Measurements from ENCODE around the gene BANP.
"Not testable (repeated sequence)": the region's sequence is repeated elsewhere in the genome, so short reads cannot be mapped to it uniquely, and the experiment has no call there.

Gene BANP

DNA sequence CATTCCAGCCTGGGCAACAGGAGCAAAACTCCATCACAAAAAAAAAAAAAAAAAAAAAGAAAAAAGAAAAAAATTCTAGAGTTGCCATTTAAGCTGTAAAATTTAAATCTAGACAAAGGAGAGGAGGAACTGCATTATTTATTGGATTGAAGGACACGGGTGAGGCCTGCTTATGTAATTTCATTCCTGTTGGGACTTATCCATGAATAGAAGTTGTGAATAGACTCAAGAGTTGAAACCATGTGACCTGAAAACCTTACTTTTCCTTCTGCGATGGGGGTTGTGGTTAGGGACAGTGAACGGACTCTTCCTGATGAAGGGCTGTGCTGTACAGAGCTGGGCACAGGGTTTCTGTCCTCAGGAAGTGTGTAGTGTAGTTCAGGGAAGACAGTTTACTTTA is 22.5 kb downstream of the BANP start:
- TF ChIP-seq, protein P1, sequence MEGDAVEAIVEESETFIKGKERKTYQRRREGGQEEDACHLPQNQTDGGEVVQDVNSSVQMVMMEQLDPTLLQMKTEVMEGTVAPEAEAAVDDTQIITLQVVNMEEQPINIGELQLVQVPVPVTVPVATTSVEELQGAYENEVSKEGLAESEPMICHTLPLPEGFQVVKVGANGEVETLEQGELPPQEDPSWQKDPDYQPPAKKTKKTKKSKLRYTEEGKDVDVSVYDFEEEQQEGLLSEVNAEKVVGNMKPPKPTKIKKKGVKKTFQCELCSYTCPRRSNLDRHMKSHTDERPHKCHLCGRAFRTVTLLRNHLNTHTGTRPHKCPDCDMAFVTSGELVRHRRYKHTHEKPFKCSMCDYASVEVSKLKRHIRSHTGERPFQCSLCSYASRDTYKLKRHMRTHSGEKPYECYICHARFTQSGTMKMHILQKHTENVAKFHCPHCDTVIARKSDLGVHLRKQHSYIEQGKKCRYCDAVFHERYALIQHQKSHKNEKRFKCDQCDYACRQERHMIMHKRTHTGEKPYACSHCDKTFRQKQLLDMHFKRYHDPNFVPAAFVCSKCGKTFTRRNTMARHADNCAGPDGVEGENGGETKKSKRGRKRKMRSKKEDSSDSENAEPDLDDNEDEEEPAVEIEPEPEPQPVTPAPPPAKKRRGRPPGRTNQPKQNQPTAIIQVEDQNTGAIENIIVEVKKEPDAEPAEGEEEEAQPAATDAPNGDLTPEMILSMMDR (IDR thresholded peaks at IDR 0.05; ENCODE audit: low read depth, low read length): no peak
- DNase-seq (ENCODE audit: low read depth, low spot score): no peak
- no peak overlapping the region for H3K4me3 ChIP-seq (ENCODE audit: low read depth, low read length)
- in situ Hi-C loops (cut with HindIII; ENCODE audit: low sequenced_read_pairs): no loop called here

DNA sequence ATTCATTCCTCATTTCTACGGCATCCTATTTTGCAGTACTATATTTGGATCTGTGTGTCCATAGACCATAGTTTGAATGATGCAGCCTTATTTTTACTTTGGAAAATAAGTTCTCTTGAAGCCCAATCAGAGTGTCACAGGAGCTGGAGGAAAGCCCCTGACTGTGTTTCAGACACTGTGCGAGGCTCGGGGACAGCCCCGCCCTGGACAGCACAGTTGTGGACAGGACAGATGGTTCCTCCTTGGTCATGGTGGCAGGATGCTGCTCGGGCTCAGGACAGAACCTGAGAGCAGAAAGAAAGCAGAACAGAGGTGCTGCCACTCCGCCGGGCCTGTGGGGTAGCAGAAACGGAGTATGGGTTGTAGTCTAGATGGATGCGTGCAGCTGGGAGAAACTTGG is 22.9 kb downstream of the BANP start:
- TF ChIP-seq, protein P1 (IDR thresholded peaks at IDR 0.05; ENCODE audit: low read depth, low read length): no peak
- no peak for DNase-seq (ENCODE audit: low read depth, low spot score)
- in situ Hi-C loops (cut with HindIII; ENCODE audit: low sequenced_read_pairs): no loop called here
- H3K4me3 ChIP-seq (ENCODE audit: low read depth, low read length): no peak overlapping the region

DNA sequence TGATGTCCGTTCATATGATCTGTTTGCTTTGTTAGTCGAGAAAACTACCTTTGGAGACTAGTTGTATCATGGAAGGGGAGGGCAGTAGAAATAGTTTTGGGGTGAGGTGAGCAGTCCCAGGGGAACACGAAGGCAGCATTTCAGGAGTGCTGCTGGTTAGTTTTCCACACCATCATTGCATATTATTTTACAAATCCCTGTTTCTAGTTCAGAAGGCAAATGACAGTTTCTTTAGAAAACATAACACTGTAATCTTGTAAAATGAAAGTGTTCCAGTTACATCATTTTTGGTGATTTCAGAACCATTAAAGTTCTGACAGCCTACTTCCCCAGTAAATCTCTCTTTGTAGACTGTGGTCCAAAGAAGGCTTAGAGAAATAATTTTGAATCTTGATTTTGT is 25.4 kb downstream of the BANP start:
- in situ Hi-C loops (cut with HindIII; ENCODE audit: low sequenced_read_pairs): no loop called here
- no peak for DNase-seq (ENCODE audit: low read depth, low spot score)
- TF ChIP-seq, protein P1 (IDR thresholded peaks at IDR 0.05; ENCODE audit: low read depth, low read length): no peak
- H3K4me3 ChIP-seq (ENCODE audit: low read depth, low read length): no peak overlapping the region

DNA sequence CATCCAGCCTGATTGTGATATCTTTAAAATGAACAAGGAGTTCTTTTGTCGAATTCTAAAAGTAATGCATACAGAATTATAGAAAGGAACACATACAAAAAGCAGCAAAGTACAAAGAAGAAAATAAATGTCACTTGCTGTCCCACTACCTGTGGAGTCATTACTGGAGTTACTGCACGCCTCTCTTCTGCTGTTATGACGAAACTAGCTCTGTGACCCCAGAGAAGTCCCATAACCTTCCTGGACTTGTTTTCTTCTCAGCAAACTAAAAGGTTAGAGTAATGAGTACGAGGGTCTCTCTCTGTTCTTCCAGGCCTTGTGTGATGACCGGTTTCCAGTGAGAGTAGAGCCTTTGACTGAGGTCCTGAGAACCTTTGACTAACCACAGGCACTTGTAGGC is 26.9 kb downstream of the BANP start:
- in situ Hi-C loops (cut with HindIII; ENCODE audit: low sequenced_read_pairs): no loop called here
- TF ChIP-seq, protein P1 (IDR thresholded peaks at IDR 0.05; ENCODE audit: low read depth, low read length): no peak
- no peak for DNase-seq (ENCODE audit: low read depth, low spot score)
- H3K4me3 ChIP-seq (ENCODE audit: low read depth, low read length): no peak overlapping the region

DNA sequence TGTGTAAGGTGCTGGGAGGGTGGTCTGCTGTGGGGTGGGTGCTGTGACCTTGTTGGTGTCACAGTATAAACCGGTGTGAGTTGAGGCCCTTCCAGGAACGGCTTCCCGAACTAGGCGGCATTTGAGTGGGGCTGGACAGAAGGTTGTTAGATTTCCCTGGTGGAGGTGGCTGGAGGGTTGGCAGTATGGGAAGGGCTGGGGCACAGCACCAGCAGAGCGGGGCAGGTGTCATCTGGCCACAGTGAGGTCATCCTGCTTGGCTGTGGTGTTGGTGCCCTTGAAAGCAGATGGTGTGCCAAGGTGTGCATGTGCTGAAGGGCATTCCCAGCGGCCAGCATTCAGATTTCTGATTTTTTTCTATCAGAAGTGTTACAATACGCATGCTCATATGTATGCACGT is 28.1 kb downstream of the BANP start:
- TF ChIP-seq, protein P1 (IDR thresholded peaks at IDR 0.05; ENCODE audit: low read depth, low read length): no peak

DNA sequence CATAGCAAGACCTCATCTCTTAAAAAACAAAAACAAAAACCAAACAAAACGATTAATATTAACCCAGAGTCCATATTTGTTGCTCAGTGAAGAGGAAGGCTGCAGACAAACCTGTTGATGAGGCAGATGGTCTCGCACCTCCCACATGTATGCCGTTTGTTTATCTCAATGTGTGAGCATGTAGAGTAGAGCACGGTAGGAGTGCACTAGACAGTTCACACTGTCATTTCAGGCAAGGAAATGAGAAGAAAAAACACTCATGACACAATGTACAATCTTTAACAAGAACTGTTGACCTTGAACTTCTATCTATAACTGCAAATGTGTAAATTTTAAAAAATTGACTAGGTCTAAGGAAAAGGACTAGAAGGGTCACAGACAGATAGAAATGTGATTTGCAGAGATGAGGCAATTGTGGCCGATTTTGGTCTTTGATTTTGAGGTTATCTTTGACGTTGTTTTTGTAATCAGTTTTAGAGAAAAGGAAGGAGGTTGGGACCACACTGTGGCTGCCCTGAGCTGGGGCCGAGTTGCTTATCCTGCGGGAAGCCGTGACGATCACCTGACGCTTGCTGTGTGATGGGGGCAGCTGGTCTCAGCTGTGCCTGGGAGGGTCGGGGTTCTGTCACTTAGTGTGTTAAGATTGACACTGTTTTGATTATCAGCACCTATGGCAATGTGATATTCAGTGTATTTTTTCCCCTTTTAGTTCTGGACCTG is 28.8 kb downstream of the BANP start:
- in situ Hi-C loops (cut with HindIII; ENCODE audit: low sequenced_read_pairs); H3K4me3 ChIP-seq (ENCODE audit: low read depth, low read length); DNase-seq (ENCODE audit: low read depth, low spot score): not testable (repeated sequence)

More for the DNA sequence above, 28.1 kb downstream of the BANP start:
- in situ Hi-C loops (cut with HindIII; ENCODE audit: low sequenced_read_pairs): no loop called here
- no peak overlapping the region for H3K4me3 ChIP-seq (ENCODE audit: low read depth, low read length)
- DNase-seq (ENCODE audit: low read depth, low spot score): no peak

DNA sequence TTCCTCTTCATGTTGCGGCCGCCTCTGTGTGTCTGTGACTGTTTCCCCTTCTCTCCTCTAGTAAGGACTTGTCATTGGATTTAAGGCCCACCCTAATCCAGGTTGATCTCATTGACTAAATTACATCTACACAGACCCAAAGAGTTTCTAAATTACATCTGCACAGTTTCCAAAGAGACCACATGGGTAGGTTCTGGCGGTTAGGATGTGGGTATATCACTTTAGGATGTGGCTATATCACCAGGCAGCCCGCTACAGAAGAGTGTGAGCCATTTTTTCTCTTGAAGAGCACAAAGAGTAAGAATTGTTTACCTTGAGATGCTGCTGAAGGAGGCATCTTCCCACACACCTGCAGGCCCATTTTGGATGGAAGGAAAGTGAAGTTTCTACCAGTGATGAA is 30.1 kb downstream of the BANP start:
- in situ Hi-C loops (cut with HindIII; ENCODE audit: low sequenced_read_pairs); DNase-seq (ENCODE audit: low read depth, low spot score): not testable (repeated sequence)

More for the DNA sequence above, 30.1 kb downstream of the BANP start:
- not testable (repeated sequence) for H3K4me3 ChIP-seq (ENCODE audit: low read depth, low read length)
